HTR-8/SVneo (cell line): Measurements from ENCODE around the gene EEFSEC.

Experiments
- DNase-seq: peaks from one replicate; pipeline ENCODE4 v3.0.0; 2011; ENCODE audit warnings: low spot score, mixed read lengths; ENCODE audit not compliant: insufficient read length
- FAIRE-seq: peaks from 2 replicates; lab custom pipeline; 2011; peaks lifted over from hg19 to GRCh38; lab: Jason Lieb, UNC

Gene EEFSEC

DNA sequence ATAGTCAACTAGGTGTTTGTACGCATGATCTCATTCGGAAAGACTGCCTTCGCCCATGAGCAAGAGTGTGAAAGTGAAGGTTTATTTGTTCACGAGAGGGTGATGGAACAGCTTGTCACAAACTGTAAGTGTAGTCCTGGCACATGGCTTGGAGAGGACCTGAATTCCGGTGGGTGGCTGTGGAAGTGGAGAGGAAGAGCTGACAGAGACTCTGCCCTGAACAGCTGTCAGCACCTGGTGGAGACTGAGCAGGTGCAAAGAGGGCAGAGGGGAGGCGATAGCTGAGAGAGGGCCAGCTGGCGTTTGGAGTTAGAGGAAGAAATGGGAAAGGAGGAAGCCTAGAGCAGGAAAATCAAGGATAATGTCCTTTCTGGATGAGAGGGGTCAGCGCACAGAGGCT, 155.7 kb downstream of the EEFSEC start:
- FAIRE-seq (no peak), DNase-seq (no peak)

GRCh38 chr3:128310286-128311058, 157.2 kb downstream of the EEFSEC start:
- DNase-seq (no peak), FAIRE-seq (no peak)

DNA sequence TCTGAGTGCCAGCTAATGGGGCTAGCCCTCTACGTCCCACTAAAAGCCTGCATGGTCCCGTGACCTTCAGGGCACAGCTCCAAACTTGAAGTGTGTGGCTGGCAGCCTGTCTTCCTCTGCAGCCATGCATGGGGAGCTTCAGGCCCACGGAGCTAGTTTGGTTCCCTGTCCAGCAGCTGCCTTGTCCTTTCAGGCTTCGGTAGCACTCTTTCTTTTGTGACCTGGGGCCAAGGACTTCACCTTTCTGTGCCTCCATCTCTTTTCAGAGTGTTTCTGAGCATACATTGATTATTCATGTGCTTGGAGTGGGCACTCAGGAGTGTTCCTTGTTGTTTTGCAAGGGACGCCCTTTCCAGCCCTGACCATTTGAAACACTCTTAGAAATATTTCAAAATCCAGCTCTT, 158.2 kb downstream of the EEFSEC start:
- FAIRE-seq (no peak), DNase-seq (no peak)

- DNase-seq (no peak), FAIRE-seq (no peak)
These were observed 159.0 kb downstream of the EEFSEC start for GRCh38 chr3:128312271-128312670.

DNA sequence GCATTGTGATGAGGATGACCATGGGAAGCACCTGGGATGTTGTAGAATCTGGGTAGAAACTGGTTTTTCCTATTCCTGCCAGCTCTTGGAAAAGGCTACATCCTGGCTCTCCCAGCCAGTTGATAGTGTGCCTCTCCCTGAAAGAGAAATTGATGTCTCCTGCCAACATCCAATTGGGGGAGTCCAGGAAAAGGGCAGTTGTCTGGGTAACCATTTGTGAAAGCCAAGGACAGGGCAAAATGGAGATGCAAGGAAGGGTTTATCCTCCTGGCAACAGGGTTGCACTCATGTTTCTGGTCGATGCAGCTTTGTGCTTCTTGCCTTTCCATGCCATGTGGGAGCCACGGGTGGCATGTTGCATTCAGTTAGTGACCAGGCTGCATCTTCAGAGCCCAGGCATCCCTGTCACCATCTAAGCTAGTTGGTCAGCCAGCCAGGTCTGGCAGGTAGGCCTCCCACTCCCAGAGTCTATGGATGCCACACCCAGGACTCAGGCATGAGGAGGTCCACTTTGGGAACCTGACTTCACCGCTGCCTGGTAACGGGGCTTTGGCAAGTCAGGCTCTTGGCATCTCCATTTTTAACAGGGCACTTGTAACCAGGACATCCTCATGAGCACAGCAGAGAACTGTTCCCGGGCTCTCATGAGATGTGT, 159.9 kb downstream of the EEFSEC start:
- no peak for DNase-seq
- FAIRE-seq, result no peak

GRCh38 chr3:128313935-128314334, 160.7 kb downstream of the EEFSEC start:
- no peak for FAIRE-seq

DNA sequence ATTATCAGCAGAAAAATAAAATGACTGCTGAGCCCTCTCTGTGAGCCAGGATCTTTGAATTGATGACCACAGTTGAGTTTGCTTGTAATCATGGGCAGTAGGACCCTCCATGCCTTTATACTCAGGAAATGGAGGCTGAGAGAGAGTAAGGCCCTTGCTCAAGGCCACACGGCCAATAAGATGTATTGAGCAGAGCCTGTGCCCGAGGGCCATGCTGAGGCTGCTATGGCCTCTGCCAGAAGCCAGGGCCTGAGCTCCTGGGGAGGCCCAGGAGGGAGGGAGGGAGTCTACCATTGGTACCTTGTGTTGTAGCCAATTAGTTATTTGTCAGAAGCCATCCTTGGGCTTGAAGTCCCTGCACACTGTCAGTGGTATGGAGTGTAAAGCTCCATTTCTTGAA, 162.0 kb downstream of the EEFSEC start:
- FAIRE-seq (no peak), DNase-seq (no peak)

More at GRCh38 chr3:128313935-128314334, 160.7 kb downstream of the EEFSEC start:
- DNase-seq, result no peak

DNA sequence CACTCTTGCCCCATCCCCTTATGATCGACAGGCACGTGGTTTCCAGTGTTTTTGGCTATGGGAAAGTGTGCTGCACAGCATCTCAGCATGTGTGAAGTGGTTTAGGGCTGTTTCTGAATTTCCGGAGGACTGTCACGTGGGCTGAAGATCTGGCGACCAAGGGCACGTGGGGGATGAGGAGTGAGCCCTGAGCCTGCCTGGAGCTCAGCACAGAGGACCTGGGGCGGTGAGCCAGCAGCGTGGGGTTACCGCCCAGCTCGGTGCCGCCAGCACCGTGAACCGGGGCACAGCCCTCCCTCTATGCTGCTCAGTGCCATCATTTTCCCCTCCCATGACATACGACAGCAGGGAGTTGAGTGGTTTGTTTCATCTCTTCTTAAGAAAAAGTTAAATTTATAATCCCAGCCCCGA, 163.2 kb downstream of the EEFSEC start:
- DNase-seq (no peak), FAIRE-seq (no peak)

GRCh38 chr3:128317101-128317697, 163.9 kb downstream of the EEFSEC start:
- FAIRE-seq (no peak), DNase-seq (no peak)

GRCh38 chr3:128317698-128318231, 164.5 kb downstream of the EEFSEC start:
- FAIRE-seq (no peak), DNase-seq (no peak)

DNA sequence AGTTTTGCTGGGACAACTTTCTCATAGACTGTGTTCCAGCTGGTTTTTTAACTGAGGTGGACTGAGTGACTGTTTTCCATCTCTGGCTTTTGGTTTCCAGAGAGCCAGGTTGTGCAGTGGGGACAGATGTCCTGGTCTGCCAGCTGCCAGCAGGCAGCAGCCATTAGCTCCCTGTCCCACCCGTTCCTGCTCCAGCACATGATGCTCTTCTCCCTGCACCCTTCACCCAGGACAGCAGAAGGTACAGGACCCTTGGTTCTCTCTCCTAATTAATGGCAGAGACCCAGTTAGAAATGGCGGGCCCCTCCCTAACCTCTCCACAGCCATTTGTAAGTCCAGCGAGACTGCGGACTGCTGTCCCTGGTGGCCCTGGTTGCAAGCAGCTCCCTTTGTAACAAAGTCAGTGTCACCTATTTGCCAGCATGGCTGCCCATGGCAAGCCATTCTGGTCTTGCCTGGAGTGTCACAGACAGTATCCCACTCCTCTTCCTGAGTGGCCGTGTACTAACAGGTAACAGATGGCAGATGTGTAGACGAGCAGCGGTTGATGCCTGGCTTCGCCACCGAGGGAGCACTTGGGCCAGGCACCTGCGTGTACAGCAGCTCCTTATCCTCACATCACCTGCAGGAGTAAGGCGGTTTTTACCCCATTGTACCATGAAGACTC, 165.1 kb downstream of the EEFSEC start:
- DNase-seq (no peak), FAIRE-seq (no peak)

- DNase-seq, result no peak
- FAIRE-seq, result no peak
These were observed 165.8 kb downstream of the EEFSEC start for GRCh38 chr3:128319107-128319506.

GRCh38 chr3:128319741-128320141, 166.5 kb downstream of the EEFSEC start:
- DNase-seq, result no peak
- FAIRE-seq, result no peak

DNA sequence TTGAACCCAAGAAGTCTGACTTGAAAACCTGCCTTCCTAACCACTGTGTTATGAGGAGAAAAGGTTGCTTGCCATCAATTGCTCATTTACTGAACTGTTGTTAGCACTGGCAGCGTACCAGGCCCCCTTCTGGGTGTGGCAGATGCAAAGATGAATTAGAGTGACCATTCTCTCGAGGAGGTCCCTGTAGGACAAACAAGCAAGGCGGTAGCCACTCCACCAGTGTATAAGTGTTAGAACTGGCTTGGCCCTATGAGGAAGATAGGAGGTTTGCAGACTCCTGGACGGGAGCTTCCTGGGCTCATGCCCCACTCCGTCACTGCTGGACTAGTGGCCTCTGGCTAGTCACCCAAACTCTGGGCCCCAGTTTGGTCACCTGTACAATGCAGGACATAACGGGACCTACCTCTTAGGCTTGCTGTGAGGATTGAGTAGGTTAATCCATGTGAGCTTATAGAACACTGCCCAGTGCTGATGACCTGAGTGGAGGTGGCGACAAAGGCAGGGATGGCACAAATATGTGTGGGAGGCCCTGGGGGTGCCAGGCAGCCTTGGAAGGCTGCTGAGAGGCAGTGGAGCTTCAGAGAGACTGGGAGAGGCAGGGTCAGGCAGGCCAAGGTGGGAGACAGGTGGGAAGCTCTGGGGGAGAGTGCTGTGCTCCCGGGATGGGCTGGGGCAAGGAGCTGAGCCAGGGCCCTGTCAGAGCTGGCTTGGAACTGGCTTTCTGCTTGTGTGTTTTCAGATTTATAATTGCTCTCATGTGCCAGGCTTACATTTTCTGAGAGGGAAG, 167.5 kb downstream of the EEFSEC start:
- DNase-seq, result no peak
- no peak for FAIRE-seq

- no peak for FAIRE-seq
- no peak for DNase-seq
These were observed 168.1 kb downstream of the EEFSEC start for GRCh38 chr3:128321418-128321817.

GRCh38 chr3:128322030-128323022, 169.0 kb downstream of the EEFSEC start:
- DNase-seq, result no peak
- FAIRE-seq, result no peak

DNA sequence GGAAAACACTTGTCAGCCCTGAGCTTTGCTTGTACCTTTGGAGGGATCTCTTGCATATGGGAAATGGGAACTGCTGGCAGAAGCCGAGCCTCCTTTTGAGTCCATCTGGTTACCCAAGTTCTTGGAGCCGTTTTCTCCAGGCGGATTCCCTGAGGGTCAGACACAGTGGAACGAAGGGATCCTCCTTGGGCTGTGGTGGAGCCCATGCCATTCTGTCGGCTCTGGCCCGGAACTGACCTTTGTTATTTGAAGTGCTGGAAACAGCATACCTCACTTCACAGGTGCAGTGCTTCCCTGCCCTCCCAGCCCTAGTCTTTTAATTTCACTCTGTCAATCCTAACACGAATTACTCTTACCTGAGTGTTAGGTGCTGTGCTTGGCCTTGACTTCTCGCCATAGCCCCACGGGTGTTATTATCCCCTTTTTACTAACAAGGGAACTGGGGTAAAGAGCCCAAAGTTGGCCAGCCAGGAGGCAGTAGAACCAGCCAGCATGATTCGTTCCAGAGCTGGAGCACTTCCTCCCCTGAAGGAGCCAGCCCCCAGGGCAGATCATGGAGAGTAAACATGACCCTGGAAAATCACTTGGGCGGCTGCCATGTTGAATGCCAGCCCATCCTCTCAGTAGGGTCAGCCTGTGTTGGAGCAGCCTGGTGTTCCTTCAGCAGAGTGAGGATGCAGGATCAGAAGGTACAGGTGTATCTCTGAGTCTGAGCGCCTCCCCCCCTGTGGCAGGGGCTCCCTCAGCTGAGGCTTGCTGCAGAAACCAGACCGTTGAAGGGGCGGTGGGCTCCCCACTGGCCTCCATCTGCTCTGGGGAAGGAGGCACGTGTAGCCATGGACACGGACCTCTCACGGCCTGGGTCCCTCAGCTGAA, 170.2 kb downstream of the EEFSEC start:
- DNase-seq, result no peak
- FAIRE-seq, result no peak
